RWPE2 (cell line): ENCODE data around the gene SLC6A6.

ENCODE experiments used
- ATAC-seq: fragments of 200-7000 bp; cut with Tn5 transposase; 3 replicates; pipeline ENCODE4 v1.9.1; 2021; ENCODE audit warnings: low read depth
- DNase-seq: peaks from one replicate; pipeline ENCODE4 v3.0.0-alpha.2; 2020; ENCODE audit warnings: low spot score
- H3K27ac ChIP-seq: fragments of 450-650 bp; 2 replicates; pipeline ENCODE4 v1.5.1; 2017; ENCODE audit warnings: mild to moderate bottlenecking; ENCODE audit not compliant: poor library complexity, severe bottlenecking
- H3K27me3 ChIP-seq: fragments of 250-450 bp; sonication (Bioruptor Pico); 2 replicates; pipeline ENCODE4 v1.5.1; 2021; ENCODE audit warnings: mild to moderate bottlenecking, moderate library complexity; ENCODE audit not compliant: insufficient read depth, poor library complexity, severe bottlenecking
- H3K36me3 ChIP-seq: fragments of 250-450 bp; sonication (Bioruptor Pico); 2 replicates; pipeline ENCODE4 v1.5.1; 2020; ENCODE audit warnings: low read depth, mild to moderate bottlenecking, moderate library complexity
- H3K4me1 ChIP-seq: fragments of 250-450 bp; sonication (Bioruptor Pico); 2 replicates; pipeline ENCODE4 v1.5.1; 2021; ENCODE audit warnings: mild to moderate bottlenecking, moderate library complexity; ENCODE audit not compliant: insufficient read depth, poor library complexity, severe bottlenecking
- H3K4me3 ChIP-seq: fragments of 250-450 bp; sonication (Bioruptor Pico); 2 replicates; pipeline ENCODE4 v1.5.1; 2021; ENCODE audit warnings: mild to moderate bottlenecking, moderate library complexity; ENCODE audit not compliant: severe bottlenecking
- H3K9me3 ChIP-seq: fragments of 250-450 bp; sonication (Bioruptor Pico); 2 replicates; pipeline ENCODE4 v1.5.1; 2021; ENCODE audit warnings: mild to moderate bottlenecking, moderate library complexity; ENCODE audit not compliant: severe bottlenecking
- TF ChIP-seq, protein P1 (sequence below): fragments of 450-650 bp; IDR thresholded peaks from one replicate; pipeline ENCODE4 v1.5.1; 2017; ENCODE audit warnings: mild to moderate bottlenecking, moderate library complexity; ENCODE audit not compliant: poor library complexity, severe bottlenecking

Gene SLC6A6

DNA sequence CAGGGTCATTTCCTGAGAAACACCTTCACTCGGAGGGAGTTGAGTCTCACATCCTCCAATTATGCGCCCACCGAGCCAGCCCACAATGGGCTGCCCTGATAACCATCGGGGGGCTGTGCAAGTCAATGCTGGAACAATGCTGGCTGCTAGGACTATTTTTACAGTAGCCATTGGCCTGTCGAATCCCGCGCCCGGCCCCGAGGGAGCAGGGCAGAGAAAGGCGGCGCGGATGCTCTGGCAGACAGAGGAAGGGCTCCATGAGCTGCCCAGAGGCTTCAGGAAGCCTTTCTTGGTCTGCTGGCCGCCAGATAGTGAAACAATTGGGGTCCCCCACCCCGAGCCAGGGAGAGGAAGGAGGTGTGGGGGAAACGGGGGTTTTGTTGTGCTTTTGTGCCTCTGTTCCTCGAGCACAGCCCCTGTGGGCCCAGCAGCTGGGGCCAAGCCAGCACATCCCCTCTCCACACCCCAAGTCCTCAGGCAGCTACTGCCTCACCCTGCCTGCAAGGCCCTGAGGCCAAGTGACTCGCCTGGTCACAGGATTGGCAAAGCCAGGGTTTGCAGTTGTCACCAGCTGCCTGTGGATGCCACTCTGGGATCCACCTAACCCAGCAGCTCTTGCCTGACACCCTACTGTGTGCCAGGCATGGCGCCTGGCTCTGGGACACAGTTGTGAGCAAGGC is 39.0 kb downstream of the SLC6A6 start:
- TF ChIP-seq, protein P1, sequence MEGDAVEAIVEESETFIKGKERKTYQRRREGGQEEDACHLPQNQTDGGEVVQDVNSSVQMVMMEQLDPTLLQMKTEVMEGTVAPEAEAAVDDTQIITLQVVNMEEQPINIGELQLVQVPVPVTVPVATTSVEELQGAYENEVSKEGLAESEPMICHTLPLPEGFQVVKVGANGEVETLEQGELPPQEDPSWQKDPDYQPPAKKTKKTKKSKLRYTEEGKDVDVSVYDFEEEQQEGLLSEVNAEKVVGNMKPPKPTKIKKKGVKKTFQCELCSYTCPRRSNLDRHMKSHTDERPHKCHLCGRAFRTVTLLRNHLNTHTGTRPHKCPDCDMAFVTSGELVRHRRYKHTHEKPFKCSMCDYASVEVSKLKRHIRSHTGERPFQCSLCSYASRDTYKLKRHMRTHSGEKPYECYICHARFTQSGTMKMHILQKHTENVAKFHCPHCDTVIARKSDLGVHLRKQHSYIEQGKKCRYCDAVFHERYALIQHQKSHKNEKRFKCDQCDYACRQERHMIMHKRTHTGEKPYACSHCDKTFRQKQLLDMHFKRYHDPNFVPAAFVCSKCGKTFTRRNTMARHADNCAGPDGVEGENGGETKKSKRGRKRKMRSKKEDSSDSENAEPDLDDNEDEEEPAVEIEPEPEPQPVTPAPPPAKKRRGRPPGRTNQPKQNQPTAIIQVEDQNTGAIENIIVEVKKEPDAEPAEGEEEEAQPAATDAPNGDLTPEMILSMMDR = no peak
- H3K27me3 ChIP-seq = no peaks in the 10 kb centered on the region
- no peaks in the 10 kb centered on the region for H3K4me1 ChIP-seq
- ATAC-seq (no peak; the same call in 2 of the 3 replicates), DNase-seq (no peak)
- H3K4me3 ChIP-seq = no peak overlapping the region
- no peak overlapping the region for H3K27ac ChIP-seq
- no peaks in the 10 kb centered on the region for H3K9me3 ChIP-seq
- peaks cover 2% of the 10 kb centered on the region for H3K36me3 ChIP-seq

DNA sequence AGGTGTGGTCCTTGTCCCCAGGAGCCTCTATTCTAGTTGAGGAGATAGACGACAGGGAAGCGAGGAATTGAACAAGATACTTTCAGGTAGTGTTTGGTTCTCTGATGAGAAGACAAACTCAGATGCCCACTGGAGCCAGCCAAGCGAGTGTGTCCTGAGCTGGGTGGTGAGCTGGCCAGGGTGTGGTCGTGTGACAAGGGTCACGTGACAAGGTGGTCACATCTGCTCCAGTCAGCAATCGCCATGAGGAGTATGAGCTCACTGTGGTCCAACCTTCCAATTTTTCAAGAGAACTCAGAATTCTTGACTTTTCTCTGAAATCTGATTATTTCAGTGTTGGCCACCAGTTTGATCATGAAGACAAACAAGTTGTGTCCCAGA is 39.5 kb downstream of the SLC6A6 start:
- H3K9me3 ChIP-seq = no peaks in the 10 kb centered on the region
- no peak for DNase-seq
- no peak overlapping the region for H3K27ac ChIP-seq
- ATAC-seq = no peak
- no peaks in the 10 kb centered on the region for H3K4me1 ChIP-seq
- TF ChIP-seq, protein P1 = no peak
- no peaks in the 10 kb centered on the region for H3K27me3 ChIP-seq
- no peak overlapping the region for H3K4me3 ChIP-seq
- H3K36me3 ChIP-seq = peaks cover 5% of the 10 kb centered on the region

GRCh38 chr3:14444380-14444779 is 42.0 kb downstream of the SLC6A6 start:
- Histone ChIP-seq H3K36me3 (peaks cover 13% of the 10 kb centered on the region), H3K27me3 (no peaks in the 10 kb centered on the region), H3K4me3 (no peak overlapping the region), H3K4me1 (no peaks in the 10 kb centered on the region), H3K27ac (no peak overlapping the region), H3K9me3 (no peaks in the 10 kb centered on the region)
- ATAC-seq (no peak), DNase-seq (no peak)
- TF ChIP-seq, protein P1 = no peak

DNA sequence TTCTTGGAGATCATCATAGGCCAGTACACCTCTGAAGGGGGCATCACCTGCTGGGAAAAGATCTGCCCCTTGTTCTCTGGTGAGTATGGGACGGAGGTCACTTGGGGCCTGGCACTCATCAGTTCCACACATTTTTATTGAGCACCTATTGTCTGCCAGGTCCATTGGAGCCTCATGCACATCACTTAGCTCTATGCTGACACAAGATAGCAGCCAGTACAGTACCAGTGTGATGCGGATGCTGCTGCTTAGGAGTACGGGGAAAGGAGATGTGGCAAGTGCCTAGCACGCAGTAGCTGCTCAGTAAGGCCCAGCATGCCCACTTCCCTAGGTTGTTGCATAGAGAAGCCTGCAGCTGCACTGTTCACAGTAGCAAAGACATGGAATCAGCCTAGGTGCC is 43.4 kb downstream of the SLC6A6 start:
- Histone ChIP-seq H3K4me1 (no peaks in the 10 kb centered on the region), H3K27ac (no peak overlapping the region), H3K27me3 (no peaks in the 10 kb centered on the region), H3K4me3 (no peak overlapping the region), H3K9me3 (no peaks in the 10 kb centered on the region), H3K36me3 (peaks cover 13% of the 10 kb centered on the region)
- ATAC-seq = no peak
- DNase-seq = no peak
- TF ChIP-seq, protein P1 = no peak

DNA sequence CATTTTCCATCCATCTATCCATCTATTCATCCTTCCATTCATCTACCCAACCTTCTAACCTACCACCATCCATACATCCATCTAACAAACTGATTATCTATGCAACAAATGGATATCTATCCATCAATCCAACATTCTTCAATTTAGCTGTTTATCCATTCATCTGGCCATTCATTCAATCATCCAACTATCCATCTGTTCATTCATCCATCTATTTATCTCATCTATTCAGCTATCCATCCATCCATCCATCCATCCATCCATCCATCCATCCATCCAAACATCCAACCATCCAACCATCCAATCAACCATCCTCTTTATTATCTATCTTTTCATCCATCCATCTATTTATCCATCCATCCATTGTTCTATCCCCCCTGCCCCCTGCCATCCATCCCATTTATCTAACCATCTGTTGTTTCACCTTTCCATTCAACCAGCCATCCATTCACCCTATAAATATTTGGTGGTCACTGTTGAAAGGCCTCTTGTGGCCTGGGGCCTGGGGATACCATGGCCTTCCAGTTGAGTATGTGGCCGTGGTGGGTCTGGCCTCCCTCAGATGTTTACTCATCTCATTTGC is 44.7 kb downstream of the SLC6A6 start:
- Histone ChIP-seq H3K36me3 (peaks cover 13% of the 10 kb centered on the region), H3K9me3 (no peaks in the 10 kb centered on the region), H3K4me3 (no peak overlapping the region), H3K4me1 (peaks cover 1% of the 10 kb centered on the region), H3K27ac (no peak overlapping the region), H3K27me3 (no peaks in the 10 kb centered on the region)
- DNase-seq = no peak
- no peak for ATAC-seq
- TF ChIP-seq, protein P1 = no peak
